HepG2 (cell line): ENCODE data around the gene CTSW. TPM values are rescaled to one million over a fixed set of nuclear protein-coding genes. Genes with fewer than 3 reads are reported as not detected.

Experiments
- CBX2 ChIP-seq, 2 experiments: fragments of 200-600 bp in 1 of 2; sonication (generic); formaldehyde crosslinking in 1 of 2; IDR thresholded peaks; 2 replicates each; pipeline versions ENCODE4 v1.7.0 to v1.8.1; 2018 to 2022; ENCODE audit warnings: low read depth in 2 of 2, low read length in 1 of 2, mild to moderate bottlenecking in 1 of 2, missing genetic modification reagents in 1 of 2
- EHMT2 ChIP-seq: fragments of 200-600 bp; sonication (generic); IDR thresholded peaks from 2 replicates; pipeline ENCODE4 v1.7.0; 2017; ENCODE audit warnings: antibody characterized with exemption, low read depth, low read length, borderline replicate concordance
- FOSL1 ChIP-seq: sonication (generic); formaldehyde crosslinking; IDR thresholded peaks from 2 replicates; pipeline ENCODE4 v1.9.0; 2021; ENCODE audit warnings: missing genetic modification reagents, borderline replicate concordance
- KDM4B ChIP-seq: sonication (generic); formaldehyde crosslinking; IDR thresholded peaks from 2 replicates; pipeline ENCODE4 v1.4.0; 2020; ENCODE audit warnings: missing genetic modification reagents
- KDM5B ChIP-seq: sonication (generic); formaldehyde crosslinking; IDR thresholded peaks from 2 replicates; pipeline ENCODE4 v1.4.0; 2020; ENCODE audit warnings: missing genetic modification reagents, mild to moderate bottlenecking, borderline replicate concordance
- KLF6 ChIP-seq: IDR thresholded peaks from 2 replicates; pipeline ENCODE4 v1.8.0; 2016; ENCODE audit warnings: missing biosample characterization, missing genetic modification reagents
- NKX3-1 ChIP-seq: sonication (generic); formaldehyde crosslinking; IDR thresholded peaks from 2 replicates; pipeline ENCODE4 v1.5.0; 2020; ENCODE audit warnings: missing genetic modification reagents
- PHF8 ChIP-seq: sonication (generic); formaldehyde crosslinking; IDR thresholded peaks from 2 replicates; pipeline ENCODE4 v1.5.0; 2020; ENCODE audit warnings: missing genetic modification reagents
- RXRA ChIP-seq: sonication (generic); formaldehyde crosslinking; IDR thresholded peaks from 2 replicates; pipeline ENCODE4 v1.5.1; 2020; ENCODE audit warnings: missing genetic modification reagents
- SMAD1 ChIP-seq: sonication (generic); formaldehyde crosslinking; IDR thresholded peaks from 2 replicates; pipeline ENCODE4 v1.4.0; 2020; ENCODE audit warnings: missing genetic modification reagents, low read depth, mild to moderate bottlenecking, borderline replicate concordance
- SP4 ChIP-seq: sonication (generic); formaldehyde crosslinking; IDR thresholded peaks from 2 replicates; pipeline ENCODE4 v1.8.1; 2023; ENCODE audit warnings: mild to moderate bottlenecking, missing genetic modification reagents
- TBL1XR1 ChIP-seq: fragments of 150-350 bp; IDR thresholded peaks from 2 replicates; pipeline ENCODE4 v1.6.1; 2014; ENCODE audit warnings: borderline replicate concordance, low read length; ENCODE audit not compliant: partially characterized antibody
- ZFX ChIP-seq: sonication (generic); formaldehyde crosslinking; IDR thresholded peaks from 2 replicates; pipeline ENCODE4 v1.4.0; 2020; ENCODE audit warnings: mild to moderate bottlenecking, low read depth, missing genetic modification reagents, moderate library complexity
- ZMYM2 ChIP-seq: sonication (generic); formaldehyde crosslinking; IDR thresholded peaks from 2 replicates; pipeline ENCODE4 v1.8.0; 2022; ENCODE audit warnings: mild to moderate bottlenecking, missing genetic modification reagents
- ZNF629 ChIP-seq: sonication (generic); formaldehyde crosslinking; conservative IDR thresholded peaks from 2 replicates; pipeline ENCODE4 v1.5.0; 2020; ENCODE audit warnings: missing genetic modification reagents
- ZNF724P ChIP-seq: sonication (generic); formaldehyde crosslinking; IDR thresholded peaks from 2 replicates; pipeline ENCODE4 v1.8.0; 2022; ENCODE audit warnings: missing genetic modification reagents, borderline replicate concordance
- polyA plus RNA-seq, 8 experiments: library from polyadenylated mRNA; depleted of rRNA in 3 of 8; stranded (reverse) in 7 of 8; unstranded in 1 of 8; fragments of >200 nt; fragmentation: Illumina TruSeq in 4 of 8; extraction: Trizol in 4 of 8; gene quantifications; 2 replicates each; pipeline versions ENCODE4 v1.2.1 to v1.2.3, GENCODE V29; 2011 to 2016; ENCODE audit warnings: low read depth in 4 of 8, missing spikeins in 1 of 8, mixed read lengths in 1 of 8; ENCODE audit not compliant: insufficient read depth in 1 of 8
- total RNA-seq, 5 experiments: library from RNA; depleted of rRNA; stranded (reverse); fragments of >200 nt; fragmentation: Illumina TruSeq; extraction: Trizol; gene quantifications; 2 replicates each; pipeline ENCODE4 v1.2.3, GENCODE V29; 2016; ENCODE audit warnings: low read depth in 1 of 5
- TF ChIP-seq, protein P1 (sequence below): sonication (generic); formaldehyde crosslinking; IDR thresholded peaks from 2 replicates; pipeline ENCODE4 v1.8.0; 2022; ENCODE audit warnings: mild to moderate bottlenecking, missing genetic modification reagents, borderline replicate concordance
- TF ChIP-seq, protein P2 (sequence below): sonication (generic); formaldehyde crosslinking; conservative IDR thresholded peaks from 2 replicates; pipeline ENCODE4 v1.8.1; 2023; ENCODE audit warnings: missing genetic modification reagents
- TF ChIP-seq, protein P3 (sequence below): sonication (generic); formaldehyde crosslinking; IDR thresholded peaks from 2 replicates; pipeline ENCODE4 v1.9.0; 2022; ENCODE audit warnings: missing genetic modification reagents, mild to moderate bottlenecking, borderline replicate concordance
- TF ChIP-seq, protein P4 (sequence below): sonication (generic); formaldehyde crosslinking; IDR thresholded peaks from 2 replicates; pipeline ENCODE4 v1.4.0; 2020; ENCODE audit warnings: missing genetic modification reagents, mild to moderate bottlenecking, borderline replicate concordance

The CTSW gene
- total and polyA plus RNA-seq, 2 of the 13 experiments (the other 11 are each of a cell fraction or from before 2014, with no cell fraction given), result 0.09 TPM; not detected in 1

DNA sequence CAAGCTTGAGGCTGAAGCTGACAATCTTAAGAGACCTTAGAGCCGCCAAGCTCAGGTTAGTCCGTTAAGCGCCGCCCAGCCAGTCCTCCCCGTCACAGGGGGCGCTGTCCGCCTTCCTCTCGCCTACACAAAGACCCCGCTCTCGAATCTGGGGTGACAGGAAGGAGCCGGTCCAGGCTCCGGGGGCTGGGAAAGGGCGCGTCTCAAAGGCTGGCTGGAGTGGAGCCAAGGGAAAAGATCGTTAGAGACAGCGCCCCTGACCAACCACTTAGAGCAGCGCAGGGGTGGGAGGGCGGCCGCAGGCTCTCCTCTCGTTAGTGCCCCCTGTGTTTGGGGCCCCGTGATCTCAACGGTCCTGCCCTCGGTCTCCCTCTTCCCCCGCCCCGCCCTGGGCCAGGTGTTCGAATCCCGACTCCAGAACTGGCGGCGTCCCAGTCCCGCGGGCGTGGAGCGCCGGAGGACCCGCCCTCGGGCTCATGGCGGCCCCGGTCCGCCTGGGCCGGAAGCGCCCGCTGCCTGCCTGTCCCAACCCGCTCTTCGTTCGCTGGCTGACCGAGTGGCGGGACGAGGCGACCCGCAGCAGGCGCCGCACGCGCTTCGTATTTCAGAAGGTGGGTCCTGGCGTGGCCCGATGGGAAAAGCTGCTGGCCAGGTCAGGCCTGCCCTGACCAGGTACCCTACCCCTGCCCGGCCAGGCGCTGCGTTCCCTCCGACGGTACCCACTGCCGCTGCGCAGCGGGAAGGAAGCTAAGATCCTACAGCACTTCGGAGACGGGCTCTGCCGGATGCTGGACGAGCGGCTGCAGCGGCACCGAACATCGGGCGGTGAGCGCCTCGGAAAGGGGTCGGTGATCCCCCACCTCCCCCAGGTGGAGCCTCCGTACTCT lies 19.1 kb upstream of the CTSW start, which contains the start of gene MUS81 (continued):
- TF ChIP-seq, protein P1, sequence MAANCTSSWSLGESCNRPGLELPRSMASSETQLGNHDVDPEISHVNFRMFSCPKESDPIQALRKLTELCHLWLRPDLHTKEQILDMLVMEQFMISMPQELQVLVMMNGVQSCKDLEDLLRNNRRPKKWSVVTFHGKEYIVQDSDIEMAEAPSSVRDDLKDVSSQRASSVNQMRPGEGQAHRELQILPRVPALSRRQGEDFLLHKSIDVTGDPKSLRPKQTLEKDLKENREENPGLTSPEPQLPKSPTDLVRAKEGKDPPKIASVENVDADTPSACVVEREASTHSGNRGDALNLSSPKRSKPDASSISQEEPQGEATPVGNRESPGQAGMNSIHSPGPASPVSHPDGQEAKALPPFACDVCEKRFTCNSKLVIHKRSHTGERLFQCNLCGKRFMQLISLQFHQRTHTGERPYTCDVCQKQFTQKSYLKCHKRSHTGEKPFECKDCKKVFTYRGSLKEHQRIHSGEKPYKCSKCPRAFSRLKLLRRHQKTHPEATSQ (CRISPR knock-in tag), result no peak
- TF ChIP-seq SMAD1 (CRISPR knock-in tag) (no peak), PHF8 (CRISPR knock-in tag) (peak; percentile 68), KDM4B (CRISPR knock-in tag) (no peak), TBL1XR1 (no peak), ZNF629 (CRISPR knock-in tag) (peak; percentile 23; the same call in 1 of the 2 replicates), CBX2 (IDR thresholded peaks at IDR 0.05; ENCODE audit: low read depth, low read length) (no peak), CBX2 (CRISPR knock-in tag; IDR thresholded peaks at IDR 0.05; ENCODE audit: low read depth) (peak; percentile 12; the same call in 1 of the 2 replicates), SP4 (CRISPR knock-in tag) (peak; percentile 70; the same call in 1 of the 2 replicates), KDM5B (CRISPR knock-in tag) (peak; percentile 85; the same call in 1 of the 2 replicates), ZMYM2 (CRISPR knock-in tag) (no peak), FOSL1 (CRISPR knock-in tag) (no peak), ZNF724P (CRISPR knock-in tag) (0 out of 2 replicates have a peak, but pooled peaks have one; percentile 32), NKX3-1 (CRISPR knock-in tag) (peak; percentile 89), RXRA (peak; percentile 49), KLF6 (CRISPR knock-in tag) (peak; percentile 84; the same call in 1 of the 2 replicates), ZFX (CRISPR knock-in tag) (peak; percentile 69; the same call in 1 of the 2 replicates), EHMT2 (0 out of 2 replicates have a peak, but pooled peaks have one; percentile 23)
- TF ChIP-seq, protein P2, sequence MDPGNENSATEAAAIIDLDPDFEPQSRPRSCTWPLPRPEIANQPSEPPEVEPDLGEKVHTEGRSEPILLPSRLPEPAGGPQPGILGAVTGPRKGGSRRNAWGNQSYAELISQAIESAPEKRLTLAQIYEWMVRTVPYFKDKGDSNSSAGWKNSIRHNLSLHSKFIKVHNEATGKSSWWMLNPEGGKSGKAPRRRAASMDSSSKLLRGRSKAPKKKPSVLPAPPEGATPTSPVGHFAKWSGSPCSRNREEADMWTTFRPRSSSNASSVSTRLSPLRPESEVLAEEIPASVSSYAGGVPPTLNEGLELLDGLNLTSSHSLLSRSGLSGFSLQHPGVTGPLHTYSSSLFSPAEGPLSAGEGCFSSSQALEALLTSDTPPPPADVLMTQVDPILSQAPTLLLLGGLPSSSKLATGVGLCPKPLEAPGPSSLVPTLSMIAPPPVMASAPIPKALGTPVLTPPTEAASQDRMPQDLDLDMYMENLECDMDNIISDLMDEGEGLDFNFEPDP, result 0 out of 2 replicates have a peak, but pooled peaks have one; percentile 55
- TF ChIP-seq, protein P3, sequence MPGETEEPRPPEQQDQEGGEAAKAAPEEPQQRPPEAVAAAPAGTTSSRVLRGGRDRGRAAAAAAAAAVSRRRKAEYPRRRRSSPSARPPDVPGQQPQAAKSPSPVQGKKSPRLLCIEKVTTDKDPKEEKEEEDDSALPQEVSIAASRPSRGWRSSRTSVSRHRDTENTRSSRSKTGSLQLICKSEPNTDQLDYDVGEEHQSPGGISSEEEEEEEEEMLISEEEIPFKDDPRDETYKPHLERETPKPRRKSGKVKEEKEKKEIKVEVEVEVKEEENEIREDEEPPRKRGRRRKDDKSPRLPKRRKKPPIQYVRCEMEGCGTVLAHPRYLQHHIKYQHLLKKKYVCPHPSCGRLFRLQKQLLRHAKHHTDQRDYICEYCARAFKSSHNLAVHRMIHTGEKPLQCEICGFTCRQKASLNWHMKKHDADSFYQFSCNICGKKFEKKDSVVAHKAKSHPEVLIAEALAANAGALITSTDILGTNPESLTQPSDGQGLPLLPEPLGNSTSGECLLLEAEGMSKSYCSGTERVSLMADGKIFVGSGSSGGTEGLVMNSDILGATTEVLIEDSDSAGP, result peak; percentile 83; the same call in 1 of the 2 replicates
- TF ChIP-seq, protein P4, sequence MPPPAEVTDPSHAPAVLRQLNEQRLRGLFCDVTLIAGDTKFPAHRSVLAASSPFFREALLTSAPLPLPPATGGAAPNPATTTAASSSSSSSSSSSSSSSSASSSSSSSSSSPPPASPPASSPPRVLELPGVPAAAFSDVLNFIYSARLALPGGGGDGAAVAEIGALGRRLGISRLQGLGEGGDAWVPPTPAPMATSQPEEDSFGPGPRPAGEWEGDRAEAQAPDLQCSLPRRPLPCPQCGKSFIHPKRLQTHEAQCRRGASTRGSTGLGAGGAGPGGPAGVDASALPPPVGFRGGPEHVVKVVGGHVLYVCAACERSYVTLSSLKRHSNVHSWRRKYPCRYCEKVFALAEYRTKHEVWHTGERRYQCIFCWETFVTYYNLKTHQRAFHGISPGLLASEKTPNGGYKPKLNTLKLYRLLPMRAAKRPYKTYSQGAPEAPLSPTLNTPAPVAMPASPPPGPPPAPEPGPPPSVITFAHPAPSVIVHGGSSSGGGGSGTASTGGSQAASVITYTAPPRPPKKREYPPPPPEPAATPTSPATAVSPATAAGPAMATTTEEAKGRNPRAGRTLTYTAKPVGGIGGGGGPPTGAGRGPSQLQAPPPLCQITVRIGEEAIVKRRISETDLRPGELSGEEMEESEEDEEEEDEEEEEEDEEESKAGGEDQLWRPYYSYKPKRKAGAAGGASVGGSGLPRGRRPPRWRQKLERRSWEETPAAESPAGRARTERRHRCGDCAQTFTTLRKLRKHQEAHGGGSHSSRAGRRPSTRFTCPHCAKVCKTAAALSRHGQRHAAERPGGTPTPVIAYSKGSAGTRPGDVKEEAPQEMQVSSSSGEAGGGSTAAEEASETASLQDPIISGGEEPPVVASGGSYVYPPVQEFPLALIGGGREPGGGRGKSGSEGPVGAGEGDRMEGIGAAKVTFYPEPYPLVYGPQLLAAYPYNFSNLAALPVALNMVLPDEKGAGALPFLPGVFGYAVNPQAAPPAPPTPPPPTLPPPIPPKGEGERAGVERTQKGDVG (CRISPR knock-in tag), result no peak
